Colonic mucosa (tissue), 4 donors: ENCODE data around the gene TBC1D19. TPM values are rescaled to one million over a fixed set of nuclear protein-coding genes. Genes with fewer than 3 reads are reported as not detected.

Experiments
- DNase-seq: peaks from one replicate; pipeline ENCODE4 v3.0.0-alpha.2; 2020
- H3K27ac ChIP-seq: fragments of 200-600 bp; one replicate; pipeline ENCODE4 v1.8.0; 2021
- H3K27me3 ChIP-seq: fragments of 200-600 bp; one replicate; pipeline ENCODE4 v1.8.0; 2021
- H3K36me3 ChIP-seq: fragments of 200-600 bp; one replicate; pipeline ENCODE4 v1.8.0; 2021
- H3K4me1 ChIP-seq: fragments of 200-600 bp; one replicate; pipeline ENCODE4 v1.8.0; 2021; ENCODE audit warnings: mild to moderate bottlenecking
- H3K4me3 ChIP-seq: fragments of 200-600 bp; one replicate; pipeline ENCODE4 v1.8.0; 2021
- H3K9ac ChIP-seq, 2 donors: one replicate each; pipeline ENCODE4 v1.7.0; 2013; ENCODE audit warnings: control low read depth in 2 of 2, low read depth in 2 of 2, low read length in 2 of 2
- H3K9me3 ChIP-seq: fragments of 200-600 bp; one replicate; pipeline ENCODE4 v1.8.0; 2021
- intact Hi-C: fragments of 100-400 bp; cut with DNase I; formaldehyde crosslinking; loops from one replicate; pipeline ENCODE4 v1.14.1; 2022
- total RNA-seq, 2 donors: library from RNA; stranded (reverse); fragmentation: NEBNext Ultra II Directional in 1 of 2; extraction: Animal tissue kit (Norgen Biotek cat#: 25700) in 1 of 2; gene quantifications; one replicate each; pipeline ENCODE4 v1.2.1, GENCODE V29; 2021
- TF ChIP-seq, protein P1 (sequence below): fragments of 200-600 bp; IDR thresholded peaks from one replicate; pipeline ENCODE4 v1.8.0; 2022; ENCODE audit warnings: antibody characterized with exemption, mild to moderate bottlenecking
- donor health status: healthy.
- donor health status: DM: no; HTN: no; CAD: no.
- donor health status: DM: no; HTN: no; CAD: no.

TBC1D19 gene
- total RNA-seq, 2 donors from 2014 or later: 2.6 to 4.0 TPM

GRCh38 chr4:26748811-26749210, 164.9 kb downstream of the TBC1D19 start:
- TF ChIP-seq, protein P1, sequence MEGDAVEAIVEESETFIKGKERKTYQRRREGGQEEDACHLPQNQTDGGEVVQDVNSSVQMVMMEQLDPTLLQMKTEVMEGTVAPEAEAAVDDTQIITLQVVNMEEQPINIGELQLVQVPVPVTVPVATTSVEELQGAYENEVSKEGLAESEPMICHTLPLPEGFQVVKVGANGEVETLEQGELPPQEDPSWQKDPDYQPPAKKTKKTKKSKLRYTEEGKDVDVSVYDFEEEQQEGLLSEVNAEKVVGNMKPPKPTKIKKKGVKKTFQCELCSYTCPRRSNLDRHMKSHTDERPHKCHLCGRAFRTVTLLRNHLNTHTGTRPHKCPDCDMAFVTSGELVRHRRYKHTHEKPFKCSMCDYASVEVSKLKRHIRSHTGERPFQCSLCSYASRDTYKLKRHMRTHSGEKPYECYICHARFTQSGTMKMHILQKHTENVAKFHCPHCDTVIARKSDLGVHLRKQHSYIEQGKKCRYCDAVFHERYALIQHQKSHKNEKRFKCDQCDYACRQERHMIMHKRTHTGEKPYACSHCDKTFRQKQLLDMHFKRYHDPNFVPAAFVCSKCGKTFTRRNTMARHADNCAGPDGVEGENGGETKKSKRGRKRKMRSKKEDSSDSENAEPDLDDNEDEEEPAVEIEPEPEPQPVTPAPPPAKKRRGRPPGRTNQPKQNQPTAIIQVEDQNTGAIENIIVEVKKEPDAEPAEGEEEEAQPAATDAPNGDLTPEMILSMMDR: no peak
- Histone ChIP-seq H3K4me3 (no peak overlapping the region), H3K27me3 (no peaks in the 10 kb centered on the region), H3K9ac (no peak overlapping the region), H3K4me1 (no peaks in the 10 kb centered on the region), H3K27ac (no peak overlapping the region), H3K36me3 (no peaks in the 10 kb centered on the region), H3K9me3 (no peaks in the 10 kb centered on the region)
- intact Hi-C loops: no loop called here
- no peak for DNase-seq

GRCh38 chr4:26749867-26750266, 166.0 kb downstream of the TBC1D19 start:
- Histone ChIP-seq H3K27me3 (no peaks in the 10 kb centered on the region), H3K36me3 (no peaks in the 10 kb centered on the region), H3K9ac (no peak overlapping the region), H3K27ac (no peak overlapping the region), H3K9me3 (no peaks in the 10 kb centered on the region), H3K4me3 (no peak overlapping the region), H3K4me1 (no peaks in the 10 kb centered on the region)
- TF ChIP-seq, protein P1: no peak
- no peak for DNase-seq
- intact Hi-C loops: no loop called here

- Histone ChIP-seq H3K4me1 (no peaks in the 10 kb centered on the region), H3K36me3 (no peaks in the 10 kb centered on the region), H3K4me3 (no peak overlapping the region), H3K9me3 (no peaks in the 10 kb centered on the region), H3K27ac (no peak overlapping the region), H3K9ac (no peak overlapping the region), H3K27me3 (no peaks in the 10 kb centered on the region)
- intact Hi-C loops: no loop called here
- TF ChIP-seq, protein P1: no peak
- no peak for DNase-seq
Observed at GRCh38 chr4:26751004-26751403, 167.1 kb downstream of the TBC1D19 start.

- TF ChIP-seq, protein P1: no peak
- H3K27ac ChIP-seq: no peak overlapping the region
- H3K9me3 ChIP-seq: no peaks in the 10 kb centered on the region
- H3K4me1 ChIP-seq: no peaks in the 10 kb centered on the region
- no peak overlapping the region for H3K9ac ChIP-seq
- intact Hi-C loops: no loop called here
- no peak for DNase-seq
- H3K4me3 ChIP-seq: no peak overlapping the region
- no peaks in the 10 kb centered on the region for H3K27me3 ChIP-seq
- H3K36me3 ChIP-seq: no peaks in the 10 kb centered on the region
Observed at GRCh38 chr4:26751838-26752237, 168.0 kb downstream of the TBC1D19 start.

- no peaks in the 10 kb centered on the region for H3K36me3 ChIP-seq
- H3K27me3 ChIP-seq: no peaks in the 10 kb centered on the region
- intact Hi-C loops: no loop called here
- H3K27ac ChIP-seq: no peak overlapping the region
- no peak for DNase-seq
- no peaks in the 10 kb centered on the region for H3K4me1 ChIP-seq
- H3K9me3 ChIP-seq: no peaks in the 10 kb centered on the region
- H3K9ac ChIP-seq: no peak overlapping the region
- TF ChIP-seq, protein P1: no peak
- no peak overlapping the region for H3K4me3 ChIP-seq
Observed at GRCh38 chr4:26753187-26753586, 169.3 kb downstream of the TBC1D19 start.

DNA sequence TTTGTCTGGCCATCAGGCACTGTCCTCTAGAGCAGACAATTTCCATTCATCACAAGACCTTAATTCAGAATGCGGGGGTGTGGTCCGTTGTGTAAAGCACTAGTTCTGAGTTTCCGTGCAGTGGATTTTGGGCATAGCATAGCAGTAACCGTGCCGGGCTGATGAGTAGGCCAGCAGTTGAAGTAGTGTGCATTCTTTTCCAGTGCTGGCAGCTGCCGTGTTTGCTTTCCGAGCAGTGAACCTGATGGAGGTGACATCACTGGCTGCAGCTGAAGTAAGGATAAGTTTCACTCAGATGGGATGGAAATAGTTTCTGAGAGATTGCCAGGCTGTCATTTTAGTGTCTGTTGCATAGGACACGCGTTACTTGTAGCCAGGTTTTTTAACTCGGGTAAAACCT, 169.7 kb downstream of the TBC1D19 start:
- H3K4me3 ChIP-seq: no peak overlapping the region
- H3K9ac ChIP-seq: no peak overlapping the region
- DNase-seq: no peak
- H3K36me3 ChIP-seq: no peaks in the 10 kb centered on the region
- H3K27ac ChIP-seq: no peak overlapping the region
- intact Hi-C loops: no loop called here
- no peaks in the 10 kb centered on the region for H3K9me3 ChIP-seq
- no peaks in the 10 kb centered on the region for H3K27me3 ChIP-seq
- H3K4me1 ChIP-seq: no peaks in the 10 kb centered on the region
- TF ChIP-seq, protein P1: no peak
